Measurements from ENCODE around the gene H3-3A.

H3-3A gene

GRCh38 chr1:226062558-226063223 is at the start of gene H3-3A:
Gene H3-3A, plus strand, starts transcription at chr1:226062716. Its CDS starts 1,636 bp downstream, at chr1:226064352.
- peak; percentile 68 to 92 for DNase-seq

- no peak for DNase-seq
Measured at GRCh38 chr1:226017070-226017469, 45.4 kb upstream of the H3-3A start.

- no peak for DNase-seq
Measured at GRCh38 chr1:226019572-226019971, 42.9 kb upstream of the H3-3A start.

- no peak for DNase-seq
Measured at GRCh38 chr1:226021401-226021800, 41.1 kb upstream of the H3-3A start.

- DNase-seq = no peak
Measured at GRCh38 chr1:226021801-226022200, 40.7 kb upstream of the H3-3A start.

- no peak for DNase-seq
Measured at GRCh38 chr1:226023735-226024134, 38.8 kb upstream of the H3-3A start.

- no peak for DNase-seq
Measured at GRCh38 chr1:226026833-226027232, 35.7 kb upstream of the H3-3A start.

- DNase-seq = no peak
Measured at GRCh38 chr1:226027538-226028217, 34.8 kb upstream of the H3-3A start.

- DNase-seq = no peak
Measured at GRCh38 chr1:226029093-226029496, 33.4 kb upstream of the H3-3A start.

- no peak for DNase-seq
Measured at GRCh38 chr1:226029568-226030225, 32.8 kb upstream of the H3-3A start.

- DNase-seq = no peak
Measured at GRCh38 chr1:226033582-226033981, 28.9 kb upstream of the H3-3A start.

GRCh38 chr1:226033991-226034390 is 28.5 kb upstream of the H3-3A start:
- no peak for DNase-seq

- DNase-seq = no peak
Measured at GRCh38 chr1:226034482-226034881, 28.0 kb upstream of the H3-3A start.

GRCh38 chr1:226035915-226036314 is 26.6 kb upstream of the H3-3A start:
- no peak for DNase-seq

- DNase-seq = no peak
Measured at GRCh38 chr1:226038661-226039060, 23.9 kb upstream of the H3-3A start.

GRCh38 chr1:226041419-226041818 is 21.1 kb upstream of the H3-3A start:
- DNase-seq = no peak

- DNase-seq = no peak
Measured at GRCh38 chr1:226044514-226045101, 17.9 kb upstream of the H3-3A start.

- DNase-seq = no peak
Measured at GRCh38 chr1:226046240-226046639, 16.3 kb upstream of the H3-3A start.

- DNase-seq = no peak
Measured at GRCh38 chr1:226047495-226047894, 15.0 kb upstream of the H3-3A start.

- no peak for DNase-seq
Measured at GRCh38 chr1:226048886-226049285, 13.6 kb upstream of the H3-3A start.

GRCh38 chr1:226050133-226050532 is 12.4 kb upstream of the H3-3A start:
- no peak for DNase-seq

GRCh38 chr1:226051365-226051764 is 11.2 kb upstream of the H3-3A start:
- no peak for DNase-seq

- DNase-seq = no peak
Measured at GRCh38 chr1:226052061-226052460, 10.5 kb upstream of the H3-3A start.

Data from NCI-H187 (cell line).